ENCODE results near the gene GTF2F1. TPM values are rescaled to one million over a fixed set of nuclear protein-coding genes. Genes with fewer than 3 reads are reported as not detected.
A peak's percentile ranks its signal among the peaks of the same experiment; 100 is the strongest.
"Not testable (repeated sequence)": the region's sequence is repeated elsewhere in the genome, so short reads cannot be mapped to it uniquely, and the experiment has no call there.

Gene GTF2F1
- total RNA-seq, 1 experiment from 2014 or later: 93.8 TPM

DNA sequence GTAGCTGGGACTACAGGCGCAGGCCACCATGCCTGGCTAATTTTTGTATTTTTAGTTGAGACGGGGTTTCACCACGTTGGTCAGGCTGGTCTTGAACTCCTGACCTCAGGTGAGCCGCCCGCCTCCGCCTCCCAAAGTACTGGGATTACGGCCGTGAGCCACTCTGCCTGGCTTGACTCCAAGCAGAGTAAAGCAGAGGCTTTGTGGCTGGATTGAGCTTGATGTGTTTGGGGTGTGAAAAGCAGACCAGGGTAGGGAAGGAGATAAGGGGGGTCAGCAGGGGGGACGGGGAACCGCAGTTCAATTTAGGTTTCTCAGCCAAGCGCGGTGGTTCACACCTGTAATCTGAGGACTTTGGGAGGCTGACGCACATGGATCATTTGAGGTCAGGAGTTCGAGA lies 35.8 kb downstream of the GTF2F1 start:
- DNase-seq (ENCODE audit: low spot score): no peak

DNA sequence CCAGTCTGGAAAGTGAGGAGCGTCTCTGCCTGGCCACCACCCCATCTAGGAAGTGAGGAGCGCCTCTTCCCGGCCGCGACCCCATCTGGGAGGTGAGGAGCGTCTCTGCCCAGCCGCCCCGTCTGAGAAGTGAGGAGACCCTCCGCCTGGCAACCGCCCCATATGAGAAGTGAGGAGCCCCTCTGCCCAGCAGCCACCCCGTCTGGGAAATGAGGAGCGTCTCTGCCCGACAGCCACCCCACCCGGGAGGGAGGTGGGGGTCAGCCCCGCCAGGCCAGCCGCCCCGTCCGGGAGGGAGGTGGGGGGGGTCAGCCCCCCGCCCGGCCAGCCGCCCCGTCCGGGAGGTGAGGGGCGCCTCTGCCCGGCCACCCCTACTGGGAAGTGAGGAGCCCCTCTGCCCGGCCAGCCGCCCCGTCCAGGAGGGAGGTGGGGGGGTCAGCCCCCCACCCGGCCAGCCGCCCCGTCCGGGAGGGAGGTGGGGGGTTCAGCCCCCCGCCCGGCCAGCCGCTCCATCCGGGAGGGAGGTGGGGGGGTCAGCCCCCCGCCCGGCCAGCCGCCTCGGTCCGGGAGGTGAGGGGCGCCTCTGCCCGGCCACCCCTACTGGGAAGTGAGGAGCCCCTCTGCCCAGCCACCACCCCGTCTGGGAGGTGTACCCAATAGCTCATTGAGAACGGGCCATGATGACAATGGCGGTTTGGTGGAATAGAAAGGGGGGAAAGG lies 37.5 kb downstream of the GTF2F1 start:
- DNase-seq (ENCODE audit: low spot score): not testable (repeated sequence)

DNA sequence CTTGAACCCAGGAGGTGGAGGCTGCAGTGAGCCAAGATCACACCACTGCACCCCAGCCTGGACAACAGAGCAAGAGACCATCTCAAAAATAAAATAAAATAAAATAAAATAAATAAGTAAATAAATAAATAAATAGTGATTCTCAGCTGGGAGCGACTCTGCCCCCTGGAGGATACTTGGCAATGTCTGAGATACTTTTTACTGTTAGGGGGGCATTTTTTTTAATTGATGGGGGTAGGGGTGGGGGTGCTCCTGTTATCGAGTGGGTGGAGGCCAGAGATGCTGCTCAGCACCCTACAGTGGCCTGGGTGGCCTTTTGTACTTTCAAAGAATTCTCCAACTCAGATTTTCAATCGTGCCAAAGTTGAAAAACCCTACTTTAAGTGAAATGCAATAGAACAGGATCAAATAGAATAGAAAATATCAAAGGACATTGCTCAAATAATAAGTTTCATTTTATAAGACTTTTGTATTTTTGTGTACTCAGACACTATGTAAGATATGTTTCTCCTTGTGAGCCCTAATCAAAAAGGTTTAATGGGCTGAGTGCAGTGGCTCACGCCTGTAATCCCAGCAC lies 38.8 kb downstream of the GTF2F1 start:
- DNase-seq (ENCODE audit: low spot score): no peak

DNA sequence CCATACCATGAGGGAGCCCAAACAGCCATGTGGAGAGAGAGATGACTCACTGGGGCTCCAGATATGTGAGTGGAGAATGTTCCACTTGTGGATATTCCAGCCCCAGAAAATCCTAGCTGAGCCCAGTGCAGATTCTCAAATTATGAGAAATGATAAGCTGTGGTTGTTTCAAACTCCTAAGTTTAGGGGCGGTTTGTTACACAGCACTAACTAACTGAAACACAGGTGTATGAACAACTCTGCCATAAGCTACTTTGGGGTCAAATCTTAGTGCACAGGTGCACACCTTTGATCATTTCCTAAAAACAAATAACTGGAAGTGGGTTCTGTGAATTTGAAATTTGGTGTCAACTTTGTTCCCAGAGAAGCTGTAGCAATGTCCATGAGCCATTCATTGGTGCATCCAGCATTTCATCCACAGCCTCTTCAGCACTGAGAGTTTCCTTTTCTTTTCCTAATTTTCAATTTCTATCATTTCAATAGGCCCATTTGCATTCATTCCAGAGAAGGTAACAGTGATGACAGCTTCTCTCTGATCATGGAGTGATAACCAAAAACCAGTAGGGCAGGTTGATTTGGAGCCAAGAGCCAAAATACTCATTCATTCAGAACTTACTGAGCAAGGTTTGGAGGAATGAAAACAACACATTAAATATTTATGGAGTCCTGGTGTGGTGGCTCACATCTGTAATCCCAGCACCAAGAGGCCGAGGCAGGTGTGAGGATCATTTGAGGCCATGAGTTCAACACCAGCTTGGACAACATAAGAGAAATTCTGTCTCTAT lies 40.4 kb downstream of the GTF2F1 start:
- no peak for DNase-seq (ENCODE audit: low spot score)

DNA sequence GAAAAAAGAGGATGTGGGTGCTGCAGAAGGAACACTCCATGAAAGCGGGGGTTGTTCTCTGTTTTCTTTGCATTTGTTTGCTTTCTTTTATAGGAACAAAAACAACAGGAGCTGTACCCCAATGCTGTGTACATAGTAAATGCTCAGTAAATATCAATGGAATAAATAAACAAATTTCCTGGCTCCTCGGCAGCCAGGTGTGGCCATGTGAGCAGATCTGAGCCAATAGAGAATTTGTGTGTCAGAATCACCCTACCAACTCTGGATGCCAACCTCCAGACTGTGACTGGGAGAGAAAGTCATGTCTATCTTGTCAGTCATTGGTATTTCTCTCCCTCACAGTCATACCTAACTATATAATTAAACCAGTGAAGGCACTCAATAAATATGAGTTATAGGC lies 42.3 kb downstream of the GTF2F1 start:
- DNase-seq (ENCODE audit: low spot score): no peak

DNA sequence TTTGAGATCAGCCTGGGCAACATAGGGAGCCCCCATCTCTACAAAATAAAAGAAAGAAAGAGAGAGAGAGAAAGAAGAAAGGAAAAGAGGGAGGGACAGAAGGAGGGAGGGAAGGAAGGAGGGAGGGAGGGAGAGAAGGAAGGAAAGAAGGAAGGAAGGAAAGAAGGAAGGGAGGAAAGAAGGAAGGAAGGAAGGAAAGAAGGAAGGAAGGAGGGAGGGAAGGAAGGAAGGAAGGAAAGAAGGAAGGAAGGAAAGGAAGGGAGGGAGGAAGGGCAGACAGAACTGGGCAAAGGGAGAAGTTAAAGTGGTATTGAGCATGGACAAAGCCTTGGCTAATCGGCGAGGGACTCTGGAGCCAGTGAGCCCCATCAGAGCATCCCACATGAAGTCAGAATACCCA lies 43.7 kb downstream of the GTF2F1 start:
- not testable (repeated sequence) for DNase-seq (ENCODE audit: low spot score)

DNA sequence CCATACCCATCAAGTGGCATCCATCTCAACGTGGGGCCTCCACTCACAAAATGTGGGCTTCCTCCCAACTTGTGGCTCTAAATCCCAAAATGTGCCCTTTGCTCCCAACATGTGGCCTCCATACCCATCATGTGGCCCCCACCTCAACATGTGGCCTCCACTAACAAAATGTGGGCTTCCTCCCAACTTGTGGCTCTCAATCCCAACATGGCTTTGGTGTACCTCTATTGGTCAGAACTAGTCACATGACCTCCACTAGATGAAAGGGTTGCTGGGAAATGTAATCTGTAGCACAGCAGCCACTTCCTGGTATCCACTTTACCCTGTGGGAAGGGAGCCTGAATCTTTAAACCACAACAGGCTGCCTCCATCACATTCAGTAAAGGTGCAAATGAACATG lies 49.5 kb downstream of the GTF2F1 start:
- peak; percentile 11 for DNase-seq (ENCODE audit: low spot score)

DNA sequence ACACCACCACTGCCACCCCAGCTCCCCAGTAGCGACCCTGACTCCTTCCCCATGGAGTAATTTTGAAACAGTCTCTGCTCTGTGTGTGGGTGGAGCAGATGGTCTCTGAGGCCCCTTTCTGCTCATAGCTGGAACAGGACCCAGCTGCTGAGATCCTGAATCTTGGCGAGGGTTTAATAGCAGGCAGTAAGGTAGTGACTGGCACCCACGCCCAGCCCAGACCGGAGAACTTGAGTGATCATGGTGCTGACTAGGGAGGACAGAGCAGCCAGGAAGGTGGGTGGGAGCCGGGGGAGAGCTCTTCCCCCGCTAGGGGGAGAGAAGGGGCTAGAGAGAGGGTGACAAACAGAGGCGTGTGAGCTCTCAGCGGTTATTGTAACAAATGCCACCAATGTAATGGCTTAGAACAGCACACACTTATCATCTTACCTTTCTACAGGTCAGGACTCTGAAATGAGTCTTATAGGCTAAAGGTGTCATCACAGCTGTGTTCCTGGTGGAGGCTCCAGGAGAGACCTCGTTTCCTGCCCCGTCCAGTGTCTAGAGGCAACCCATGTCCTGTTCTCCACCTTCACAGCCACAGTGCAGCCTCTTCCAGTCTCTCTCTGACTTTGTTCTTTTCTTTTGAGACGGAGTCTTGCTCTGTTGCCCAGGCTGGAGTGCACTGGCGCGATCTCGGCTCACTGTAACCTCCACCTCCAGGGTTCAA lies 52.3 kb downstream of the GTF2F1 start:
- DNase-seq (ENCODE audit: low spot score): no peak

DNA sequence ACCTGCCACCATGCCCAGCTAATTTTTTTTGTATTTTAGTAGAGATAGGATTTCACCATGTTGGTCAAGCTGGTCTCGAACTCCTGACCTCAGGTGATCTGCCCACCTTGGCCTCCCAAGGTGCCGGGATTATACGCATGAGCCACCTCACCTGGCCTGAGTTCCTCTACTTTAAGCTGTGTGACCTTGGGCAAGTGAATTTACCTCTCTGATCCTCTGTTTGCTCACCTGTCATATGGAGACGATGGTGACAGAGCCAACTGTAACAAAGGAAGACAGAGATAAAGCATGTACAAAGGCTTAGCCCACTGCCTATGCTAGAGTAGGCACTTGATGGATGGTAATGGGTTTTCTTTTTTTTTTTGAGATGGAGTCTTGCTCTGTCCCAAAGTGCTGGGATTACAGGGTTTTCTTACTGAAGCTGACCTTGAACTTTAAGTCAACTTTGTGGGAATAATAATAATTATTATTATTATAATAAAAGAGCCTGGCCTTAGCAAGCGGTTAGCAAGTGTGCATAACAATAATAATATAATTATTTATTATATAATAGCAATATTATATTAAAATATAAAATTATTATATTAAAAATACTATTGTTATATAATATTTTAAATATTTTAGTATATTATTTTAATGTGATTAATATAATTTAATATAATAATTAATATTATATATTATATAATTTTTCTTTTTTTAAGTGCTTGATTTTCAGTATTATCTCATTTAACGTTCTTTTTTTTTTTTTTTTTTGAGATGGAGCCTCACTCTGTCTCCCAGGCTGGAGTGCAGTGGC lies 58.3 kb downstream of the GTF2F1 start:
- DNase-seq (ENCODE audit: low spot score): no peak

DNA sequence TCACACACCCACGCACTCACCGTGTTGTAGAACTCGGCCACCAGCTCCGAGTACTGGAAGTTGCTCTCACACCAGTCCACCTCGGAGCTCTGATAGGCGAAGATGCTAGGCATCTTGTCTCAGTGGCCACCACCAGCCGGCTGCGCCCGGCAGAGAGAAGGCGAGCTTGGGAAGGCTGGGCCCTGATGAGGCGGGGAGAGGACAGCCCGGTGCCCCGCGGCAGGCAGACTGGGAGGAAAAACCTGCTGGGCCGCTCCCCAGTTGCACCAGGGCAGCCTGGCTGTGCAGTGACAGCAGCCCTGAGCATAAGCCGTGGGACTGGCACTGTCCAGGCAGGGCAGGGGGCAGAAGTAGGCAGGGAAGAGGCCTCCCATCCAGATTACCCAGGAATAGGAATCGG lies 59.5 kb downstream of the GTF2F1 start, which contains the start of gene ACER1:
Gene ACER1, minus strand, starts transcription at position 174 of the 400 bp plus-strand sequence. Its CDS starts 61 bp downstream, at position 113.
- no peak for DNase-seq (ENCODE audit: low spot score)

Other genes starting within 250 kb of the GTF2F1 start
- 14.4 and 16.1 TPM in 2 replicates for gene MLLT1, start 113.2 kb downstream of the GTF2F1 start, total RNA-seq (2014; rRNA removed; shearing (Covaris generic))
- not detected in 2 replicates for gene ACER1, start 59.6 kb downstream of the GTF2F1 start, total RNA-seq (2014; rRNA removed; shearing (Covaris generic))
- gene CLPP, start 31.6 kb downstream of the GTF2F1 start, total RNA-seq (2014; rRNA removed; shearing (Covaris generic)): 111 and 113 TPM in 2 replicates
- 63.5 and 66.2 TPM in 2 replicates for gene ALKBH7, start 20.4 kb downstream of the GTF2F1 start, total RNA-seq (2014; rRNA removed; shearing (Covaris generic))
- 1.8 and 2.3 TPM in 2 replicates for gene PSPN, start 17.2 kb downstream of the GTF2F1 start, total RNA-seq (2014; rRNA removed; shearing (Covaris generic))
- 100.0 and 131 TPM in 2 replicates for gene KHSRP, start 31.6 kb upstream of the GTF2F1 start, total RNA-seq (2014; rRNA removed; shearing (Covaris generic))
- gene SLC25A41, start 40.6 kb upstream of the GTF2F1 start, total RNA-seq (2014; rRNA removed; shearing (Covaris generic)): 1.7 TPM in 1 of 2 replicates, not detected in the other
- gene SLC25A23, start 66.6 kb upstream of the GTF2F1 start, total RNA-seq (2014; rRNA removed; shearing (Covaris generic)): 65.8 and 105 TPM in 2 replicates
- not detected in 2 replicates for gene CRB3, start 71.1 kb upstream of the GTF2F1 start, total RNA-seq (2014; rRNA removed; shearing (Covaris generic))
- gene DENND1C, start 88.6 kb upstream of the GTF2F1 start, total RNA-seq (2014; rRNA removed; shearing (Covaris generic)): 0.17 TPM in 1 of 2 replicates, not detected in the other
- gene TUBB4A, start 109.1 kb upstream of the GTF2F1 start, total RNA-seq (2014; rRNA removed; shearing (Covaris generic)): 9.1 and 12.6 TPM in 2 replicates
- gene TNFSF9, start 137.9 kb upstream of the GTF2F1 start, total RNA-seq (2014; rRNA removed; shearing (Covaris generic)): not detected in 2 replicates
- 22.7 and 57.3 TPM in 2 replicates for gene CD70, start 198.0 kb upstream of the GTF2F1 start, total RNA-seq (2014; rRNA removed; shearing (Covaris generic))

Data from A172 (cell line).